PC-9 (cell line): Measurements from ENCODE around the gene NKAPD1.

ENCODE experiments used
- EZH2 ChIP-seq: fragments of 200-600 bp; sonication (generic); IDR thresholded peaks from 2 replicates; pipeline ENCODE4 v1.8.0; 2017; ENCODE audit warnings: antibody characterized with exemption, low read depth
- TF ChIP-seq, protein P1 (sequence below): fragments of 200-600 bp; sonication (generic); conservative IDR thresholded peaks from 2 replicates; pipeline ENCODE4 v1.6.1; 2017; ENCODE audit warnings: mixed run types, antibody characterized with exemption, mild to moderate bottlenecking, moderate library complexity

DNA sequence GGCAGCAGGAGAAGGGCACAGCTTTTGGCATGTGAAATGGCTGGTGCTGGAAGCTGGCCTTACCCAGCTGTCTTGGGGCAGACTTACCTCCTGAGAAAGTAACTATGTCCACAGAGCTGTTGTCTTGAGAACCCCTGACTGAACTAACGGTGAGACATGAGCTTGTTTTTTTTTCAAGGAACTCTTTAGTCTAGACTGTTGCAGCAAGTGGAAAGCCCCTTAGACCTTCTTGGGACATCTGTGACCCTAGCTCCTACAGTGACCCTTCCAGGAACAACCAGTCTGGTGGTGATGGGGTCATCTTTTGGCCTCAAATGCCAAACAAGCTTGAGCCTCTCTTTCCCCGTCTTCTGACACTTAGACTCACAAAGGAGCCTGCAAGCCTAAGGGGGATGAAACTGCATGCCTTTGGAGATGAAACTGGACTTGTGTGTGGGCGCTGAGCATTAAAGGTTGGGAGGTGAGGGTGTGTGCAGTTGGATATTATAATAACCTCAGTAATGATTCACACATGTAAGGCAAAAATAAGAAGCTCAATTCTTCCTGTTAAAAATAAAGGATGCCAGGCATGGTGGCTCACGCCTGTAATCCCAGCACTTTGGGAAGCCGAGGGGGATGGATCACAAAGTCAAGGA is 48.0 kb downstream of the NKAPD1 start:
- TF ChIP-seq EZH2 = no peak
- TF ChIP-seq, protein P1, sequence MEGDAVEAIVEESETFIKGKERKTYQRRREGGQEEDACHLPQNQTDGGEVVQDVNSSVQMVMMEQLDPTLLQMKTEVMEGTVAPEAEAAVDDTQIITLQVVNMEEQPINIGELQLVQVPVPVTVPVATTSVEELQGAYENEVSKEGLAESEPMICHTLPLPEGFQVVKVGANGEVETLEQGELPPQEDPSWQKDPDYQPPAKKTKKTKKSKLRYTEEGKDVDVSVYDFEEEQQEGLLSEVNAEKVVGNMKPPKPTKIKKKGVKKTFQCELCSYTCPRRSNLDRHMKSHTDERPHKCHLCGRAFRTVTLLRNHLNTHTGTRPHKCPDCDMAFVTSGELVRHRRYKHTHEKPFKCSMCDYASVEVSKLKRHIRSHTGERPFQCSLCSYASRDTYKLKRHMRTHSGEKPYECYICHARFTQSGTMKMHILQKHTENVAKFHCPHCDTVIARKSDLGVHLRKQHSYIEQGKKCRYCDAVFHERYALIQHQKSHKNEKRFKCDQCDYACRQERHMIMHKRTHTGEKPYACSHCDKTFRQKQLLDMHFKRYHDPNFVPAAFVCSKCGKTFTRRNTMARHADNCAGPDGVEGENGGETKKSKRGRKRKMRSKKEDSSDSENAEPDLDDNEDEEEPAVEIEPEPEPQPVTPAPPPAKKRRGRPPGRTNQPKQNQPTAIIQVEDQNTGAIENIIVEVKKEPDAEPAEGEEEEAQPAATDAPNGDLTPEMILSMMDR = no peak
